ENCODE results near the gene SLC6A17.

Gene SLC6A17

GRCh38 chr1:110240476-110241210, 90.3 kb downstream of the SLC6A17 start:
- no peak for DNase-seq (ENCODE audit: low read depth, low spot score)
- in situ Hi-C loops (cut with HindIII; ENCODE audit: low sequenced_read_pairs): no loop called here

GRCh38 chr1:110241516-110241915, 91.2 kb downstream of the SLC6A17 start:
- TF ChIP-seq CTCF (IDR thresholded peaks at IDR 0.05; ENCODE audit: low read depth, low read length): no peak
- no peak for DNase-seq (ENCODE audit: low read depth, low spot score)
- in situ Hi-C loops (cut with HindIII; ENCODE audit: low sequenced_read_pairs): no loop called here
- H3K4me3 ChIP-seq (ENCODE audit: low read depth, low read length): no peak overlapping the region

More at GRCh38 chr1:110240476-110241210, 90.3 kb downstream of the SLC6A17 start:
- no peak overlapping the region for H3K4me3 ChIP-seq (ENCODE audit: low read depth, low read length)
- TF ChIP-seq CTCF (IDR thresholded peaks at IDR 0.05; ENCODE audit: low read depth, low read length): no peak

- no peak overlapping the region for H3K4me3 ChIP-seq (ENCODE audit: low read depth, low read length)
- no peak for DNase-seq (ENCODE audit: low read depth, low spot score)
- TF ChIP-seq CTCF (IDR thresholded peaks at IDR 0.05; ENCODE audit: low read depth, low read length): no peak
- in situ Hi-C loops (cut with HindIII; ENCODE audit: low sequenced_read_pairs): no loop called here
These were observed 91.8 kb downstream of the SLC6A17 start for GRCh38 chr1:110242062-110242461.

- no peak for DNase-seq (ENCODE audit: low read depth, low spot score)
- no peak for TF ChIP-seq CTCF (IDR thresholded peaks at IDR 0.05; ENCODE audit: low read depth, low read length)
- in situ Hi-C loops (cut with HindIII; ENCODE audit: low sequenced_read_pairs): no loop called here
These were observed 92.4 kb downstream of the SLC6A17 start for GRCh38 chr1:110242731-110243130.

GRCh38 chr1:110243146-110243545, 92.9 kb downstream of the SLC6A17 start:
- no peak for DNase-seq (ENCODE audit: low read depth, low spot score)
- no peak for TF ChIP-seq CTCF (IDR thresholded peaks at IDR 0.05; ENCODE audit: low read depth, low read length)
- no peak overlapping the region for H3K4me3 ChIP-seq (ENCODE audit: low read depth, low read length)
- in situ Hi-C loops (cut with HindIII; ENCODE audit: low sequenced_read_pairs): no loop called here

More at GRCh38 chr1:110242731-110243130, 92.4 kb downstream of the SLC6A17 start:
- H3K4me3 ChIP-seq (ENCODE audit: low read depth, low read length): no peak overlapping the region

- in situ Hi-C loops (cut with HindIII; ENCODE audit: low sequenced_read_pairs): no loop called here
- no peak for TF ChIP-seq CTCF (IDR thresholded peaks at IDR 0.05; ENCODE audit: low read depth, low read length)
- DNase-seq (ENCODE audit: low read depth, low spot score): no peak
- no peak overlapping the region for H3K4me3 ChIP-seq (ENCODE audit: low read depth, low read length)
These were observed 93.3 kb downstream of the SLC6A17 start for GRCh38 chr1:110243574-110243973.
